GM19463 (cell line): Measurements from ENCODE around the gene FHAD1.

ENCODE experiments used
- ATAC-seq: cut with Tn5 transposase; IDR thresholded peaks from one replicate; pipeline ENCODE4 v1.9.1; 2021; ENCODE audit warnings: mild to moderate bottlenecking, moderate library complexity; ENCODE audit not compliant: unreplicated experiment

The FHAD1 gene

GRCh38 chr1:15343729-15344128 is 96.7 kb downstream of the FHAD1 start:
- ATAC-seq: no peak

- no peak for ATAC-seq
Observed at GRCh38 chr1:15344380-15344779, 97.4 kb downstream of the FHAD1 start.

GRCh38 chr1:15344800-15345704 is 98.0 kb downstream of the FHAD1 start:
- no peak for ATAC-seq

GRCh38 chr1:15345705-15346345 is 98.8 kb downstream of the FHAD1 start:
- ATAC-seq: no peak

GRCh38 chr1:15346346-15347030 is 99.5 kb downstream of the FHAD1 start:
- ATAC-seq: no peak

GRCh38 chr1:15347182-15347581 is 100.2 kb downstream of the FHAD1 start:
- no peak for ATAC-seq

- no peak for ATAC-seq
Observed at GRCh38 chr1:15348648-15349047, 101.6 kb downstream of the FHAD1 start.

- no peak for ATAC-seq
Observed at GRCh38 chr1:15349133-15349532, 102.1 kb downstream of the FHAD1 start.

GRCh38 chr1:15350151-15350550 is 103.1 kb downstream of the FHAD1 start:
- no peak for ATAC-seq

- ATAC-seq: no peak
Observed at GRCh38 chr1:15350551-15351200, 103.7 kb downstream of the FHAD1 start.

- ATAC-seq: no peak
Observed at GRCh38 chr1:15351310-15351709, 104.3 kb downstream of the FHAD1 start.

GRCh38 chr1:15352128-15352957 is 105.3 kb downstream of the FHAD1 start:
- ATAC-seq: no peak

GRCh38 chr1:15353839-15354579 is 107.0 kb downstream of the FHAD1 start:
- no peak for ATAC-seq

GRCh38 chr1:15354580-15354965 is 107.5 kb downstream of the FHAD1 start:
- no peak for ATAC-seq

GRCh38 chr1:15355968-15356625 is 109.1 kb downstream of the FHAD1 start:
- ATAC-seq: no peak

- no peak for ATAC-seq
Observed at GRCh38 chr1:15357612-15358207, 110.7 kb downstream of the FHAD1 start.

- no peak for ATAC-seq
Observed at GRCh38 chr1:15358565-15359133, 111.6 kb downstream of the FHAD1 start.

GRCh38 chr1:15360700-15361099 is 113.7 kb downstream of the FHAD1 start:
- ATAC-seq: no peak
